Nephron progenitor cell (in vitro differentiated cells): ENCODE measurements around the gene CFAP300.
A peak's percentile ranks its signal among the peaks of the same experiment; 100 is the strongest.

Source experiments
- DNase-seq: peaks from one replicate; pipeline ENCODE4 v3.0.0; 2021
- H3K27ac Mint-ChIP-seq: 2 replicates; pipeline ENCODE4 v1.8.0; 2021; ENCODE audit warnings: mild to moderate bottlenecking, moderate library complexity, mixed read lengths
- H3K27me3 Mint-ChIP-seq: 2 replicates; pipeline ENCODE4 v1.8.0; 2021; ENCODE audit warnings: mild to moderate bottlenecking, low read depth, mixed read lengths; ENCODE audit not compliant: poor library complexity
- H3K36me3 Mint-ChIP-seq: 2 replicates; pipeline ENCODE4 v1.8.0; 2021; ENCODE audit warnings: low read depth, mixed read lengths
- H3K4me1 Mint-ChIP-seq: 2 replicates; pipeline ENCODE4 v1.8.0; 2021; ENCODE audit warnings: mixed read lengths
- H3K4me3 Mint-ChIP-seq: 2 replicates; pipeline ENCODE4 v1.8.0; 2021; ENCODE audit warnings: mild to moderate bottlenecking, moderate library complexity, mixed read lengths
- H3K9me3 Mint-ChIP-seq: 2 replicates; pipeline ENCODE4 v1.8.0; 2021; ENCODE audit warnings: mild to moderate bottlenecking, moderate library complexity, mixed read lengths
- TF ChIP-seq, protein P1 (sequence below): fragments of 200-600 bp; sonication (generic); IDR thresholded peaks from 2 replicates; pipeline ENCODE4 v1.5.0; 2021; ENCODE audit warnings: antibody characterized with exemption

Gene CFAP300

DNA sequence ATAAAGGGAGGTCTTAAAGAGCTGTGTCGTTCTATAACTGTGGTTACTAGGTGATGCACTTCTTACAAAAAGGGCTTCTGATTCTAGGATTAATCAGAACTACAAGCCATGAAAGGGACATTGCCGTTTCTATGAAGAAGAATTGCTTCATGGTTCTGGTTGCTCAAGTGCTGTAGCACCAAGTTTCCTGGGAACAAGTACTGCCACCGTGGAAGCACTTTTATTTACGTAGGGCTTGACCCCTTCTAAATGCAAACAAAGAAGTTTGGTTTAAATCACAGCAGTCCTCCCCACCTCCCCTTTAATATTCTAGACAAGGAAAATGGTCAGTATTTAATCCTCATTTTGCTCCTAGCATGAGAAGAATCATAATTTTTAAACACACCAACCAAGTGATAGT lies 72.8 kb downstream of the CFAP300 start:
- peak overlapping the region; percentile 71 for H3K4me3 Mint-ChIP-seq
- TF ChIP-seq, protein P1, sequence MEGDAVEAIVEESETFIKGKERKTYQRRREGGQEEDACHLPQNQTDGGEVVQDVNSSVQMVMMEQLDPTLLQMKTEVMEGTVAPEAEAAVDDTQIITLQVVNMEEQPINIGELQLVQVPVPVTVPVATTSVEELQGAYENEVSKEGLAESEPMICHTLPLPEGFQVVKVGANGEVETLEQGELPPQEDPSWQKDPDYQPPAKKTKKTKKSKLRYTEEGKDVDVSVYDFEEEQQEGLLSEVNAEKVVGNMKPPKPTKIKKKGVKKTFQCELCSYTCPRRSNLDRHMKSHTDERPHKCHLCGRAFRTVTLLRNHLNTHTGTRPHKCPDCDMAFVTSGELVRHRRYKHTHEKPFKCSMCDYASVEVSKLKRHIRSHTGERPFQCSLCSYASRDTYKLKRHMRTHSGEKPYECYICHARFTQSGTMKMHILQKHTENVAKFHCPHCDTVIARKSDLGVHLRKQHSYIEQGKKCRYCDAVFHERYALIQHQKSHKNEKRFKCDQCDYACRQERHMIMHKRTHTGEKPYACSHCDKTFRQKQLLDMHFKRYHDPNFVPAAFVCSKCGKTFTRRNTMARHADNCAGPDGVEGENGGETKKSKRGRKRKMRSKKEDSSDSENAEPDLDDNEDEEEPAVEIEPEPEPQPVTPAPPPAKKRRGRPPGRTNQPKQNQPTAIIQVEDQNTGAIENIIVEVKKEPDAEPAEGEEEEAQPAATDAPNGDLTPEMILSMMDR: no peak
- H3K4me1 Mint-ChIP-seq: peaks cover 68% of the 10 kb centered on the region
- peaks cover 4% of the 10 kb centered on the region for H3K27me3 Mint-ChIP-seq
- peaks cover 53% of the 10 kb centered on the region for H3K36me3 Mint-ChIP-seq
- peak overlapping the region; percentile 98 for H3K27ac Mint-ChIP-seq
- DNase-seq: no peak
- peaks cover 36% of the 10 kb centered on the region for H3K9me3 Mint-ChIP-seq

DNA sequence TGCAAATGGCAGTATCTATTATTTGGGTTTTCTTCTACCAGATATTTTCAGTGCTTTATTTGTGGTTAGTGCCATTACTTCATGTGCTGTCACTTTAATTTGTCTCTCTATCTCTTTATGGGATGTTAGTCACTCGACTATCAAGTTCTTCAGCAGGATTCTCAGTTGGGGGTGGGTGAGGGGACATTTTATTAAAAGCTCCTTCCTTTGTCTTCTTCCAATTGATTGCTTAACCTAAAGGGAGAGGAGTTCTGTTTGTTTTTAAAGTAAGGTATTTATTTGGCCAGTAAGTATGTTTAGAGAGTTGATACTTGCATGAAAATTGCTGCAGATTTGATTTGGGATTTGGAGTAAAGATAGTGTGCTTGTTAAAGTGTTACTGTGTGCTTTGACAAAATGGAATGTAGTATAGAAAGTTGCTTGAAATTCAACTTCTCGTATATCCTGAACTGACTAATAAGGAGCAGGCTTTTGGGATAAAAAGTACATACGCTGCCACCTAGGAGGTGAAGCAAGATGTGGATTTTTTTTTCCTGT lies 73.3 kb downstream of the CFAP300 start:
- TF ChIP-seq, protein P1: no peak
- peaks cover 41% of the 10 kb centered on the region for H3K9me3 Mint-ChIP-seq
- no peak for DNase-seq
- peak overlapping the region; percentile 98 for H3K27ac Mint-ChIP-seq
- H3K36me3 Mint-ChIP-seq: peaks cover 58% of the 10 kb centered on the region
- peaks cover 63% of the 10 kb centered on the region for H3K4me1 Mint-ChIP-seq
- H3K4me3 Mint-ChIP-seq: peak overlapping the region; percentile 71
- peaks cover 4% of the 10 kb centered on the region for H3K27me3 Mint-ChIP-seq

DNA sequence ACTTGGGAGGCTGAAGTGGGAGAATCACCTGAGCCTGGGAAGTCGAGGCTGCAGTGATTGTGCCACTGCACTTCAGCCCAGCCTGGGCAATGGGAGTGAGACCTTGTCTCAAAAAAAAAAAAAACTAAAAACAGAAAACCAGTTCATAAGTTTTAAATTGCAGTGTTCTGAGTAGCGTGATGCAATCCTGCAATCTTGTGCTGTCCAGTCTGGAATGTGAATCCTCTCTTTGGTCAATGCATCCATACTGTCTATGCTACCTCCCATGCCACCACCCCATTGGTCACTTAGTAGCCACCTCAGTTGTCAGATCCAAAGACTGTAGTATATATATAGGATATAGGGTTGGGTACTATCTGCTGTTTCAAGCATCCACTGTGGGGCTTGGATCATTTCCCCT lies 74.1 kb downstream of the CFAP300 start:
- Mint-ChIP-seq H3K27ac (peak overlapping the region; percentile 71), H3K27me3 (peaks cover 4% of the 10 kb centered on the region), H3K36me3 (peaks cover 65% of the 10 kb centered on the region), H3K4me1 (peaks cover 54% of the 10 kb centered on the region), H3K4me3 (no peak overlapping the region), H3K9me3 (peaks cover 49% of the 10 kb centered on the region)
- no peak for DNase-seq
- TF ChIP-seq, protein P1: no peak
